Esophagus squamous epithelium (tissue), 5 donors: Measurements from ENCODE around the gene ANKS1B. TPM values are rescaled to one million over a fixed set of nuclear protein-coding genes. Genes with fewer than 3 reads are reported as not detected.

Experiments
- DNase-seq: peaks from one replicate; lab custom pipeline; 2025; lab: John Stamatoyannopoulos, UW
- H3K27ac ChIP-seq, 4 donors: fragments of 200-600 bp; sonication (generic); one replicate each; pipeline ENCODE4 v1.5.1; 2016 to 2019; ENCODE audit warnings: mild to moderate bottlenecking in 1 of 4
- H3K27me3 ChIP-seq, 4 donors: fragments of 200-600 bp; sonication (generic); 1 replicate in 3 of 4; 2 replicates in 1 of 4; pipeline versions ENCODE4 v1.5.1 to v1.6.0; 2017 to 2021; ENCODE audit warnings: antibody characterized with exemption in 1 of 4
- H3K36me3 ChIP-seq, 3 donors: fragments of 200-600 bp; sonication (generic); one replicate each; pipeline ENCODE4 v1.5.1; 2016 to 2019
- H3K4me1 ChIP-seq, 3 donors: fragments of 200-600 bp; sonication (generic); one replicate each; pipeline ENCODE4 v1.5.1; 2017 to 2019
- H3K4me3 ChIP-seq, 4 donors: fragments of 200-600 bp; sonication (generic); 1 replicate in 3 of 4; 2 replicates in 1 of 4; pipeline ENCODE4 v1.5.1; 2016 to 2019; ENCODE audit warnings: mild to moderate bottlenecking in 2 of 4, moderate library complexity in 1 of 4
- H3K9me3 ChIP-seq, 3 donors: fragments of 200-600 bp; sonication (generic); one replicate each; pipeline ENCODE4 v1.5.1; 2016 to 2019
- CTCF ChIP-seq, 6 experiments: fragments of 450-650 bp in 4 of 6; fragments of 200-600 bp in 2 of 6; sonication (generic) in 2 of 6; IDR thresholded peaks; one replicate each; pipeline ENCODE4 v1.5.1; 2016 to 2019; ENCODE audit warnings: antibody characterized with exemption in 6 of 6, mild to moderate bottlenecking in 4 of 6, moderate library complexity in 4 of 6
- POLR2A ChIP-seq, 4 donors: fragments of 450-650 bp; IDR thresholded peaks; one replicate each; pipeline ENCODE4 v1.6.1; 2017; ENCODE audit warnings: antibody characterized with exemption in 4 of 4, mild to moderate bottlenecking in 4 of 4, moderate library complexity in 3 of 4
- WGBS, 2 donors: methylation state at CpG; one replicate each; pipeline ENCODE4 v1.1.5; 2018; 5-methylcytosine and 5-hydroxymethylcytosine counted together
- intact Hi-C: fragments of 100-400 bp; cut with DNase I; formaldehyde crosslinking; loops from one replicate; pipeline ENCODE4 v1.15.0; 2022
- total RNA-seq, 4 donors: library from RNA; depleted of rRNA; stranded (reverse); fragments of >200 nt; gene quantifications; one replicate each; pipeline ENCODE4 v1.1.0, GENCODE V29; 2016
- donor health status: DM: yes; HTN: yes; CAD: no.

The ANKS1B gene
- total RNA-seq, 4 donors from 2014 or later, result 1.6 to 15.8 (median 8.1) TPM

- Histone ChIP-seq H3K4me3 (no peak overlapping the region), H3K27me3 (no peaks in the 10 kb centered on the region), H3K36me3 (no peaks in the 10 kb centered on the region), H3K27ac (no peak overlapping the region), H3K4me1 (no peaks in the 10 kb centered on the region), H3K9me3 (no peaks in the 10 kb centered on the region)
- intact Hi-C loops, result no loop called here
- 75% methylated on average over 5 of the region's 5 CpGs for WGBS, 2 donors
- TF ChIP-seq POLR2A (IDR thresholded peaks at IDR 0.05) (no peak), CTCF (IDR thresholded peaks at IDR 0.05) (no peak)
- DNase-seq, result no peak
Observed at GRCh38 chr12:98823012-98823411, 1161.7 kb downstream of the ANKS1B start.

GRCh38 chr12:98821866-98822265, 1162.9 kb downstream of the ANKS1B start:
- H3K36me3 ChIP-seq, result no peaks in the 10 kb centered on the region
- no peak overlapping the region for H3K4me3 ChIP-seq
- H3K27ac ChIP-seq, result no peak overlapping the region
- 32 to 41% methylated on average over 3 of the region's 3 CpGs for WGBS, 2 donors
- DNase-seq, result no peak
- intact Hi-C loops, result no loop called here
- H3K27me3 ChIP-seq, result no peaks in the 10 kb centered on the region
- no peak for TF ChIP-seq CTCF (IDR thresholded peaks at IDR 0.05)
- no peak for TF ChIP-seq POLR2A (IDR thresholded peaks at IDR 0.05)
- H3K9me3 ChIP-seq, result no peaks in the 10 kb centered on the region
- no peaks in the 10 kb centered on the region for H3K4me1 ChIP-seq

- Histone ChIP-seq H3K27ac (no peak overlapping the region), H3K4me3 (no peak overlapping the region), H3K36me3 (no peaks in the 10 kb centered on the region), H3K9me3 (no peaks in the 10 kb centered on the region), H3K27me3 (no peaks in the 10 kb centered on the region), H3K4me1 (no peaks in the 10 kb centered on the region)
- intact Hi-C loops, result no loop called here
- DNase-seq, result no peak
- 85 to 86% methylated on average over 2 of the region's 2 CpGs for WGBS, 2 donors
- TF ChIP-seq POLR2A (IDR thresholded peaks at IDR 0.05) (no peak), CTCF (IDR thresholded peaks at IDR 0.05) (no peak)
Observed at GRCh38 chr12:98821232-98821631, 1163.5 kb downstream of the ANKS1B start.

GRCh38 chr12:98819821-98820404, 1164.8 kb downstream of the ANKS1B start:
- Histone ChIP-seq H3K4me1 (no peaks in the 10 kb centered on the region), H3K27me3 (no peaks in the 10 kb centered on the region), H3K36me3 (no peaks in the 10 kb centered on the region), H3K4me3 (no peak overlapping the region), H3K27ac (no peak overlapping the region), H3K9me3 (no peaks in the 10 kb centered on the region)
- 65 to 70% methylated on average over 8 of the region's 8 CpGs for WGBS, 2 donors
- no peak for DNase-seq
- intact Hi-C loops, result no loop called here
- TF ChIP-seq POLR2A (IDR thresholded peaks at IDR 0.05), result no peak
- TF ChIP-seq CTCF (IDR thresholded peaks at IDR 0.05), result no peak

- H3K27me3 ChIP-seq, result no peaks in the 10 kb centered on the region
- no peak for DNase-seq
- H3K27ac ChIP-seq, result no peak overlapping the region
- H3K4me3 ChIP-seq, result no peak overlapping the region
- no peaks in the 10 kb centered on the region for H3K9me3 ChIP-seq
- TF ChIP-seq POLR2A (IDR thresholded peaks at IDR 0.05) (no peak), CTCF (IDR thresholded peaks at IDR 0.05) (no peak)
- intact Hi-C loops, result no loop called here
- WGBS, 2 donors, result 92 to 93% methylated on average over 3 of the region's 3 CpGs
- H3K4me1 ChIP-seq, result no peaks in the 10 kb centered on the region
- no peaks in the 10 kb centered on the region for H3K36me3 ChIP-seq
Observed at GRCh38 chr12:98819071-98819470, 1165.7 kb downstream of the ANKS1B start.
